Ishikawa (cell line): ENCODE results near the gene PAQR6.

Experiments
- CEBPB ChIP-seq: IDR thresholded peaks from 2 replicates; pipeline ENCODE4 v1.6.1; 2012
- CREB1 ChIP-seq: IDR thresholded peaks from 2 replicates; pipeline ENCODE4 v1.6.1; 2012; ENCODE audit warnings: low read depth
- EGR1 ChIP-seq: IDR thresholded peaks from 2 replicates; pipeline ENCODE4 v1.6.1; 2012
- EP300 ChIP-seq: IDR thresholded peaks from 2 replicates; pipeline ENCODE4 v1.6.1; 2012; ENCODE audit warnings: borderline replicate concordance
- FOXM1 ChIP-seq: IDR thresholded peaks from 2 replicates; pipeline ENCODE4 v1.6.1; 2012; ENCODE audit warnings: low read depth, borderline replicate concordance
- MAX ChIP-seq: IDR thresholded peaks from 2 replicates; pipeline ENCODE4 v1.6.1; 2012
- NFIC ChIP-seq: IDR thresholded peaks from 2 replicates; pipeline ENCODE4 v1.6.1; 2012
- RAD21 ChIP-seq: IDR thresholded peaks from 2 replicates; pipeline ENCODE4 v1.6.1; 2012; ENCODE audit warnings: low read depth
- REST ChIP-seq: IDR thresholded peaks from 2 replicates; pipeline ENCODE4 v1.6.1; 2012; ENCODE audit warnings: low read depth, mild to moderate bottlenecking
- TAF1 ChIP-seq: IDR thresholded peaks from 2 replicates; pipeline ENCODE4 v1.6.1; 2012; ENCODE audit warnings: low read depth, mild to moderate bottlenecking
- TCF12 ChIP-seq: IDR thresholded peaks from 2 replicates; pipeline ENCODE4 v1.6.1; 2012; ENCODE audit warnings: low read depth
- TEAD4 ChIP-seq: IDR thresholded peaks from 2 replicates; pipeline ENCODE4 v1.6.1; 2012
- USF1 ChIP-seq: IDR thresholded peaks from 2 replicates; pipeline ENCODE4 v1.6.1; 2012
- YY1 ChIP-seq: IDR thresholded peaks from 2 replicates; pipeline ENCODE4 v1.6.1; 2012; ENCODE audit warnings: low read depth
- ZBTB7A ChIP-seq: IDR thresholded peaks from 2 replicates; pipeline ENCODE4 v1.6.1; 2012; ENCODE audit warnings: low read depth

Gene PAQR6

GRCh38 chr1:156268336-156268735 lies 20.5 kb upstream of the PAQR6 start:
- TF ChIP-seq YY1 (no peak), EP300 (no peak), USF1 (no peak), TAF1 (no peak), MAX (no peak), CEBPB (no peak), FOXM1 (no peak), ZBTB7A (no peak), TEAD4 (no peak), TCF12 (no peak), REST (no peak), NFIC (no peak), CREB1 (no peak), EGR1 (no peak)

- TF ChIP-seq YY1 (no peak), CEBPB (no peak), NFIC (no peak), USF1 (no peak), TAF1 (no peak)
Measured at GRCh38 chr1:156266051-156266450, 18.2 kb upstream of the PAQR6 start.

- TF ChIP-seq USF1, result no peak
- TF ChIP-seq EP300, result no peak
- TF ChIP-seq TCF12, result no peak
- no peak for TF ChIP-seq TAF1
- TF ChIP-seq CREB1, result no peak
- no peak for TF ChIP-seq NFIC
- no peak for TF ChIP-seq REST
- no peak for TF ChIP-seq EGR1
Measured at GRCh38 chr1:156263288-156263655, 15.4 kb upstream of the PAQR6 start.

- TF ChIP-seq TCF12 (no peak), USF1 (no peak), CEBPB (no peak), RAD21 (no peak), REST (no peak), EGR1 (no peak), YY1 (no peak), CREB1 (no peak), FOXM1 (no peak), NFIC (no peak), EP300 (no peak), ZBTB7A (no peak), TAF1 (no peak), TEAD4 (no peak)
Measured at GRCh38 chr1:156262461-156263287, 14.8 kb upstream of the PAQR6 start.
